ENCODE measurements around the gene GIT1. TPM values are rescaled to one million over a fixed set of nuclear protein-coding genes. Genes with fewer than 3 reads are reported as not detected.

The GIT1 gene
- total and polyA plus RNA-seq, 2 of the 13 experiments (the other 11 are each of a cell fraction or from before 2014, with no cell fraction given): 14.2 to 30.8 TPM

- TF ChIP-seq GLMP (CRISPR knock-in tag; IDR thresholded peaks at IDR 0.05; ENCODE audit: borderline replicate concordance) (no peak), ZNF672 (CRISPR knock-in tag; IDR thresholded peaks at IDR 0.05) (peak; percentile 41; the same call in 1 of the 2 replicates), SOX13 (IDR thresholded peaks at IDR 0.05) (no peak), SOX13 (CRISPR knock-in tag; conservative IDR thresholded peaks at IDR 0.05 in 1 of 2, IDR thresholded peaks at IDR 0.05 in 1 of 2) (0 out of 4 replicates have a peak, but pooled peaks of 1 of the 2 experiments have one; percentile 13), ZNF780A (CRISPR knock-in tag; IDR thresholded peaks at IDR 0.05) (0 out of 2 replicates have a peak, but pooled peaks have one; percentile 46), PCBP1 (IDR thresholded peaks at IDR 0.05; ENCODE audit: borderline replicate concordance, low read depth, low read length) (no peak), AFF4 (CRISPR knock-in tag; IDR thresholded peaks at IDR 0.05) (no peak), ZNF251 (CRISPR knock-in tag; IDR thresholded peaks at IDR 0.05) (no peak), BRD4 (CRISPR knock-in tag; IDR thresholded peaks at IDR 0.05) (no peak; the same call in 1 of the 2 replicates), ZMYM3 (CRISPR knock-in tag; IDR thresholded peaks at IDR 0.05) (0 out of 2 replicates have a peak, but pooled peaks have one; percentile 12), ZNF234 (CRISPR knock-in tag; conservative IDR thresholded peaks at IDR 0.05) (peak; percentile 83; the same call in 1 of the 2 replicates), MBNL3 (CRISPR knock-in tag; conservative IDR thresholded peaks at IDR 0.05) (no peak), ELF3 (CRISPR knock-in tag; IDR thresholded peaks at IDR 0.05) (peak; percentile 54; the same call in 1 of the 2 replicates), NONO (IDR thresholded peaks at IDR 0.05) (no peak), NONO (CRISPR knock-in tag; conservative IDR thresholded peaks at IDR 0.05) (peak; percentile 91), MNT (IDR thresholded peaks at IDR 0.05) (0 out of 2 replicates have a peak, but pooled peaks have one; percentile 32), CCDC6 (CRISPR knock-in tag; IDR thresholded peaks at IDR 0.05) (peak; percentile 95), ZKSCAN5 (CRISPR knock-in tag; IDR thresholded peaks at IDR 0.05) (no peak), ZNF543 (CRISPR knock-in tag; IDR thresholded peaks at IDR 0.05) (0 out of 2 replicates have a peak, but pooled peaks have one; percentile 43), ZNF563 (CRISPR knock-in tag; IDR thresholded peaks at IDR 0.05) (peak; percentile 84; the same call in 1 of the 2 replicates), SP1 (IDR thresholded peaks at IDR 0.05) (no peak), SP1 (CRISPR knock-in tag; IDR thresholded peaks at IDR 0.05) (peak; percentile 79)
These were observed 23.9 kb upstream of the GIT1 start (continued) for GRCh38 chr17:29613352-29613837.
